NCI-H1694 (cell line): ENCODE data around the gene CLGN.

Experiments
- DNase-seq: peaks from one replicate; lab custom pipeline; 2025; lab: John Stamatoyannopoulos, UW

CLGN gene

DNA sequence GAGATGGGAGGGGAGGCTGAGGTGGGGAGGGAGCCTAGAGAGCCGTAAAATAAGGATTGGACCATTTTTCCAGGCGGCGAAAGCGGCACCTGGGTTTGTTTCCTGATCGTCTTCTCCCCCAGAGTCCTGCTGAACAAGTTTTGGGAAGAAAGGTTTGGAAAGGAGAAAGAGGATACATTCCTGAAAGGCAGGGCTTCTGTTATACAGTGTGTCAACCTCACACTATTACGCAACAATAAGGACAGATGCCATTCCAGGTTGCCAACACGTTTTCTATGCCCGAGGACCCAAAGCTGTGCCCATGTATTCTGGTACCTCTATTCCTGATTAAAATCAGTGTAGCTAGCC, 53.3 kb downstream of the CLGN start:
- DNase-seq: no peak

- DNase-seq: peak; percentile 98
These were observed 53.9 kb downstream of the CLGN start, which contains the start of gene SCOC for GRCh38 chr4:140373328-140374129. SCOC (plus strand) TSS chr4:140373646; CDS start chr4:140379171, 5,525 bp downstream.

GRCh38 chr4:140372751-140373327, 54.6 kb downstream of the CLGN start:
- DNase-seq: no peak

GRCh38 chr4:140368686-140369085, 58.8 kb downstream of the CLGN start:
- no peak for DNase-seq

DNA sequence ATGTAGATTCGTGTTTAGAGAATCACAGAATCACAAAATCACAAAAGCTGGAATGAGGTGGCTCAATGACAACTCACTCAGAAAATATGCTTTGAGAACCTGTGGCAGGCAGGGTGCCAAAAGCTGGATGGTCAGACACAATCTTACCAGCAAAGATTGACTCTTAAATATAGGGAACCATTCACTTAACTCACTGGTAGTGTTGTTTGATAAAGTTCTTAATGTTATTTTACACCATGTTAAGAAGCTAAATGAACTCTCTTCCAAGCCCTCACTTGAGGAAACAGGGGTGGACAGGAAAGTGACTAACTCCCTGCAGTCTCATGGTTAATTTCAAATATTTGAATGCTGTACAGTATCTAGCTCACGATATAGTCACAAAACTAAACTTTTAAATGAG, 59.7 kb downstream of the CLGN start:
- DNase-seq: no peak

DNA sequence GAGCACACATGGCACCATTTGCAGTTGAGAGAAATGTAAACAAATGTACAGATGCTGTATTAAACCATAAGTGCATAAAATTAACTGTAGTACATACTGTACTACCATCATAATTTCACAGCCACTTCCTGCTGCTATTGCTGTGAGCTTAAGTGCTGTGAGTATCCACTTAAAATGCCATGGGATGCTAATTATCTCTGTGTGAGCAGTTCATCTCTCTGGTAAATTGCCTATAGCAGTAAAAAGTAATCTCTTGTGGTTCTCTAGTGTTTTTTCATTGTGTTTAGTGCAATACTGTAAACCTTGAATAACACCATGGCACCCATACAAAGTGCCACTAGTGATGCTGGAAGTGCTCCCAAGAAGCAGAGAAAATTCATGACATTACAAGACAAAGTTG, 63.9 kb downstream of the CLGN start:
- DNase-seq: no peak

- DNase-seq: no peak
These were observed 64.4 kb downstream of the CLGN start for GRCh38 chr4:140363051-140363450.

DNA sequence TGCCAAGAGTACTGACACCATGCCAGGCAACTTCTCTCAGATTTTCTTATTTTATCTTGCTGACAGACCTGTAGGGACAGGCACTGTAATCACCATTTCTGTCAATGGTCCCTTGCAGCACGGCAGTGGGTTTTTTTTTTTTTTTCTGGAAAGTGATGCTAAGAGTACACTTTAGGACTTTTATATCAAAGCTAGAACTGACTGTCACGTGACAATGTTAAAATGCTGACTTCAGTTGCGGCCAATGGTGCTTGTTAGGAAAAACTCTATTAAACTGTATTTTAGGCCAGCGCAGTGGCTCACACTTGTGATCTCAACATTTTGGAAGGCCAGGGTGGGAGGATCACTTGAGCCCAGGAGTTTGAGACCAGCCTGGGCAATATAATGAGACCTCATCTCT, 66.3 kb downstream of the CLGN start:
- no peak for DNase-seq

DNA sequence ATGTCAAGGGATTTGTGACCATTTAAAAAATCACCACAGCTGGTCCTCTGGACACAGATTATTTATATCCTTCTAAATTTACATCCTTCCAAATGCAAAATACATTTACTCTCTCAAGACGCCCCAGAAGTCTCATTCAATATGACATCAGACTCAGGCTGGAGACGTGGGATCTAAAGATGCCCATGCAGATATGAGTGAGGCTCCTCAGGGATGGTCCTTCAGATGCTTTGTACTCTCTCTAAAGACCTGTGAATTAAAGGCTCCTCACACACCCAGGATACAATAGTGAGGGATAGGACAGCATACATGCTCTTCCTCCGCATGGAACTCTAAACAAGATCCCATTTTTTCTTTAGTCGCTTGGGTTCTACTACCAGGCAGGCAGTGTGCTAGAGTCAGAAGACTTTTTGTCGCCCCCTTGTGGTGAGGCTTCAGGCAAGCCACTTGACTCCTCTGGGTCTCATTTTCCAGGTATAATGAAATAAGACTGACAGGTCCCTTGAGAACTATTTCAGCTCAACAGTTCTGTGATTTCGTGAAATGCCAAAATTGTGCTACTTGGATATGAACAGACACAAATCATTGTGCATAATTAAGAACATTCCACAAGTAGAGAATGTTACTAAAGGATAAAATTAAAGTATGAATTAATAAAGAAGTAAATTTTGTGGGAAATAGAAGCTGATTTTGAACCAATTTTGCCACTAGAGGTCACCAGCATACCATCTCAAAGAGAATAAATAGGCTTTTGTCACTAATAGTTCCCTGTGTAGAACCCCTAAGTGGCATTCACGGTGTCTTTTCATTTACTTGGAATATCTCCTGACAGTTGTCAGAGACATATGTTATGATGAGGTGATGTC, 67.7 kb downstream of the CLGN start:
- DNase-seq: peak; percentile 88

- no peak for DNase-seq
These were observed 69.2 kb downstream of the CLGN start for GRCh38 chr4:140358281-140358680.

- DNase-seq: no peak
These were observed 69.6 kb downstream of the CLGN start for GRCh38 chr4:140357868-140358267.

DNA sequence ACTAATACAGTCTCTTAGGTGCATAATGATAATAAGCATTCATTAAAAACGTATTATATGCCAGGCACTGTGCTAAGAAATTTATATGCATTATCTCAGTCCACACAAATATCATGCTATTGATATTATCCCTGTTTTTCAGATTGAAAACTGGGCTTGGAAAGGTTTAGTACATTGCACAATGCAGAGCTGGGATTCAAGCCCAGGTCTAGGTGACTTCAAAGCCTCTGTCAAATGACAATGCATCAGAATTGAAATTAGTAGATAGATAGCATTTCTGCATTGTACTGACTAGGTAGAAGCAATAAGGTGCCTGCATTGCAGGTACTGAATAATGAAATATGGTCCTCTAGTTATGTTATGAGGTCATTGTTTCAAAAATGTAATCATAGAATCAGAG, 72.2 kb downstream of the CLGN start:
- no peak for DNase-seq

GRCh38 chr4:140353786-140354185, 73.7 kb downstream of the CLGN start:
- DNase-seq: no peak

GRCh38 chr4:140351093-140352075, 76.1 kb downstream of the CLGN start:
- no peak for DNase-seq

DNA sequence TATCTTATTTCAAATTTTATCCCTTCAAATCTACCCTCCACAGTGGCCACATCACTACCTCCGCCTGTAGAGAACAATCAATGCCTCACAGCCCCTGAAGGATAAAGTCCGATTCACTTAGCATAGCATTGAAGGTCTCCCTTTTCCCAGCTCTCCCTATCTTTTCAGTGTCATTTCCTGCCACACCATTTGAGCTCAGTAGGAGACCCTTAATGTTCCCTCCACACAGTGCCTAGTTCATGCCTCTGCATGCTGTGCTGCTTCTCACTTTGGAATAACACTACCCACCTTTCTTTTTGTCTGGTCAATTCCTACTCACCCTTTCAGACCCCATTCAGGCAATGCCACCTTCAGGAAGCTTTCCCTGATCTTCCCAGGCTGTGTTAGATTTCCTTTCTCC, 77.6 kb downstream of the CLGN start:
- no peak for DNase-seq

DNA sequence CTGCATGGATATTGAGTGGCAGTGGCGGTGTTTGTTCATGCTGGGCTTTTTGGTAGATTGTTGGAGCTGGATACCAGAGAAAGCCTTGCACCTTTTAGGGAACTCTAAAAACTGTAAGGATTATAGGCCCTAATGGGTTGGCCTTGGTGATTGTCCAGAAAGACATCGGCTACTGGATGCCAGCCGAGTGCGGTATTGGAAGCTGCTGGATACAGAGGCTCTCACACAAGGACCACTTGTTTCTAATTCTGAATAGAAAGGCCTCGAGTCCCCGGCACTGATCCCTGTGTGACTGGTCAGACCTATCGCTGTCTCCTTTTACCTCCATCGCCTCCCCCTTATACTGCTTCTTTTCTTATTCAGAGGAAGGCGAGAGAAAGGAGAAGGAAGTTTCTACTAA, 81.3 kb downstream of the CLGN start:
- DNase-seq: no peak

- DNase-seq: no peak
These were observed 82.8 kb downstream of the CLGN start for GRCh38 chr4:140344621-140345020.

GRCh38 chr4:140344101-140344500, 83.3 kb downstream of the CLGN start:
- no peak for DNase-seq

DNA sequence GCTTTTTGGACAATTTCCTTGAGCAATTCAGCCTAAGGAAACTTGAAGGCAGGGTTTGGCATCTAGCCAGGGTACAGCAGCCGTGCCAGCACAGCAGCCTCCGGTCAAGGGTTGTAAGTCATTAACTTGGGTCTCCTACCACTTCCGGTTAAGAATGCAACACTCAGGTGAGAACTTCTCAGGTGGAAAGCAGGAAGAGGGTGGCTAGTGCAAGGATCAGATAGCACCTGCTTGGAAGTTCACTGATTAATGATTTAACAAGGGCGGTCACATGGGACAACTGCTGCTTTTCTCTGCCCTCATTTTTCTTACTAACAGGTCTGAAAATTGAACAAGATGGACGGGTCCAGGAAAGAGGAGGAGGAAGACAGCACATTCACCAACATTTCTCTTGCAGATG, 84.1 kb downstream of the CLGN start:
- no peak for DNase-seq

DNA sequence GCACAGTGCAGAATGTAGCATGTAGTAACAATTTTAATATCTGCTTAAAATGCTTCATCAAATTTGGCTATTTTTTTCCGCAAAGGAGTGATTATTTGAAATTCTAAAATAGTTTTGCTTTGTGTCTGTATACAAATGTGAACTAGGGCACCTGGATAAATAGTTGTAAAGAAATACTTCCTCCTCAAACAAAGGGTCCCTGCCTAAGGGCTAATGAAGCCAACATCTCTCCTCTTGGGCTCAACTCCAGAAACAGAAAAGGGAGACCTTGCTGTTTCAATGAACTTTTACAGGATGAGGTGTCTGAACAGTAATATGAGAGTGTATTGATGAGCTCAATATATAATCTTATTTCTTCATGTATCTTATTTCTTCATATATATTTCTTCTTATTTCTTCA, 84.8 kb downstream of the CLGN start:
- DNase-seq: no peak
